Measurements from ENCODE around the gene COG5. TPM values are rescaled to one million over a fixed set of nuclear protein-coding genes. Genes with fewer than 3 reads are reported as not detected.

COG5 gene
- total RNA-seq, 4 donors from 2014 or later, result 34.8 to 74.1 (median 41.2) TPM

- TF ChIP-seq, protein P1, sequence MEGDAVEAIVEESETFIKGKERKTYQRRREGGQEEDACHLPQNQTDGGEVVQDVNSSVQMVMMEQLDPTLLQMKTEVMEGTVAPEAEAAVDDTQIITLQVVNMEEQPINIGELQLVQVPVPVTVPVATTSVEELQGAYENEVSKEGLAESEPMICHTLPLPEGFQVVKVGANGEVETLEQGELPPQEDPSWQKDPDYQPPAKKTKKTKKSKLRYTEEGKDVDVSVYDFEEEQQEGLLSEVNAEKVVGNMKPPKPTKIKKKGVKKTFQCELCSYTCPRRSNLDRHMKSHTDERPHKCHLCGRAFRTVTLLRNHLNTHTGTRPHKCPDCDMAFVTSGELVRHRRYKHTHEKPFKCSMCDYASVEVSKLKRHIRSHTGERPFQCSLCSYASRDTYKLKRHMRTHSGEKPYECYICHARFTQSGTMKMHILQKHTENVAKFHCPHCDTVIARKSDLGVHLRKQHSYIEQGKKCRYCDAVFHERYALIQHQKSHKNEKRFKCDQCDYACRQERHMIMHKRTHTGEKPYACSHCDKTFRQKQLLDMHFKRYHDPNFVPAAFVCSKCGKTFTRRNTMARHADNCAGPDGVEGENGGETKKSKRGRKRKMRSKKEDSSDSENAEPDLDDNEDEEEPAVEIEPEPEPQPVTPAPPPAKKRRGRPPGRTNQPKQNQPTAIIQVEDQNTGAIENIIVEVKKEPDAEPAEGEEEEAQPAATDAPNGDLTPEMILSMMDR (IDR thresholded peaks at IDR 0.05), result no peak
- no peak for ATAC-seq (ENCODE audit: low FRiP score)
Measured at GRCh38 chr7:107592361-107593024, 28.8 kb upstream of the COG5 start.

DNA sequence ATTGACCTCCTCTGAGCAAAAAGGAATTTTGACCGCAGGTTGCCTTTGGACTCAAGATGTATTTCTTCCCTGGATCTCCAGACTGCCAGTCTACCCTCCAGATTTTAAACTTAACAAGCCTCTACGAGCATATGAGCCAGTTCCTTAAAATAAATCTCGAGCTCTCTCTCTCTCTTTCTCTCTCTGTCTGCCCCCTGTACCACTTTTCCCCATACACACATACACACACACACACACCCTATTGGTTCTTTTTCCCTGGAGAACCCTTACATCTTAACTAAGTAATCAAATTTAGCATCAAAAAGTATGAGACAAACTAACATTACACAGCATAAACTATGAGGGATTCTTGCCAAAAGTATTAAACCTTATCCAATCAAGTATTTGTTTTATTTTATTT is 27.7 kb upstream of the COG5 start:
- no peak for DNase-seq (ENCODE audit: low spot score)
- ATAC-seq (ENCODE audit: low FRiP score), result no peak
- TF ChIP-seq, protein P1 (IDR thresholded peaks at IDR 0.05), result no peak

More at GRCh38 chr7:107592361-107593024, 28.8 kb upstream of the COG5 start:
- DNase-seq (ENCODE audit: low spot score), result no peak

DNA sequence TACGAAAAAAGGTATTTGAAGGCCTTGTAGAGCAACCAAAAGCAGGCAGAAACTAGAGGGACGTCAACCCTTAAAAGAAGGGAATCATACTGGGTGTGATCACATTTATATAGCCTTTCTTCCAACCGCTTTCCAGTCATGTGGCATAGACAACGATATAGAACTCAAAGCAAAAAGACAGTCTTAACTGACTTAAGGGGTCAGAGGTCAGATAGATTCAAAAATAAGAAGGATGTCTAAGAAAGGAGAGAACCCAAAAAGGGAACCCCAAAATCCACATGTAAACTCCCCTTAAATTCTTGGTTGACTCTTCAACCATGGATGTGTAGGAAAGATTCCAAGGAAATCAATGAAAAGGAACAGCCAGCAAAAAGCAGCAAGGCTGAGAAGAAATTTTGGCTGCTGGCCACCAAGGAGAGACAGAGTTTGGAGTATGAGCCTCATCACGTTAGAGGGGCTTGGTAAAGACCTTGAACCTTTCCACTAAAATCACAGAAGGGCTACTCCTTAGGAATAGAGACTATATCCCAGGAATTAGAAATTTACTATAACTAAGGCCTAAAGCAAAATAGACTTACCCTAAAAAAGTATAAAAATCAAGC is 24.9 kb upstream of the COG5 start:
- TF ChIP-seq, protein P1 (IDR thresholded peaks at IDR 0.05), result no peak
- ATAC-seq (ENCODE audit: low FRiP score) (no peak), DNase-seq (ENCODE audit: low spot score) (no peak)

DNA sequence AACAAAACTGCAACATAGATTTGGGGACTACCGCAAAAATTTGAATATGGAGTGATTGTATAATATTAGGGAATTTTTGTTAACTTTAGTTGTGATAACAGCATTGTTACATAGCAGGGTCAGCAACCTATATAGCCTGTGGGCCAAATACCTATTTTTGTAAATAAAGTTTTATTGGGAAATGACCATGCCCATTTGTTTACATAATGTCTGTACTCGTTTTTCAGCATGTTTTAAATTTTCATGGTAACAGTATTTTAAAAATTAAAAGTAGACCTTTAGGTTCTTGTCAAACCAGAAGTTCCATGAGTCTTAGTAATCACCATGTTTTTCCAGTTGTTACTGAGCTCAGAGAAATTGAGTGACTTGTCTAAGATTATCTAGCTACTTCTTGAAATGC is 21.0 kb upstream of the COG5 start:
- no peak for ATAC-seq (ENCODE audit: low FRiP score)
- DNase-seq (ENCODE audit: low spot score), result no peak
- TF ChIP-seq, protein P1 (IDR thresholded peaks at IDR 0.05), result no peak

DNA sequence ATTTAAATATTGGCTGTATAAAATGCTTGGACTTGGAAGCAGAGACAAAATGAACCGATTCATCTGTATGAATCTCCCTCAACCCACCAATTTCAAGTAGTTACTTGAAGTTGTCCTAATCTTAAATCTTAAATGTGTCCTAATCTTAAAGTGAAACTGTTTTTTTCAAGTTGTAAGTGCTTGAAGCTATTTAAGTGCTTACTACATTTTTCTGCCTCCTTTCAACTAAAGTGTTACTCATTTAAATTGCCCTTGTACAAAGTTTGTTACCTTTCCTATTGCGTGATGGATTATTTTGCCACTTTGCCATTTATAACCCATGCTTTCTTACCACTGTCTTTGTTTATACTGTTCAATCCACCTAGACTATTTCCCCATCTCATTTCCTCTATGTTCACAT is 19.2 kb upstream of the COG5 start:
- TF ChIP-seq, protein P1 (IDR thresholded peaks at IDR 0.05), result no peak
- DNase-seq (ENCODE audit: low spot score), result no peak
- no peak for ATAC-seq (ENCODE audit: low FRiP score)

DNA sequence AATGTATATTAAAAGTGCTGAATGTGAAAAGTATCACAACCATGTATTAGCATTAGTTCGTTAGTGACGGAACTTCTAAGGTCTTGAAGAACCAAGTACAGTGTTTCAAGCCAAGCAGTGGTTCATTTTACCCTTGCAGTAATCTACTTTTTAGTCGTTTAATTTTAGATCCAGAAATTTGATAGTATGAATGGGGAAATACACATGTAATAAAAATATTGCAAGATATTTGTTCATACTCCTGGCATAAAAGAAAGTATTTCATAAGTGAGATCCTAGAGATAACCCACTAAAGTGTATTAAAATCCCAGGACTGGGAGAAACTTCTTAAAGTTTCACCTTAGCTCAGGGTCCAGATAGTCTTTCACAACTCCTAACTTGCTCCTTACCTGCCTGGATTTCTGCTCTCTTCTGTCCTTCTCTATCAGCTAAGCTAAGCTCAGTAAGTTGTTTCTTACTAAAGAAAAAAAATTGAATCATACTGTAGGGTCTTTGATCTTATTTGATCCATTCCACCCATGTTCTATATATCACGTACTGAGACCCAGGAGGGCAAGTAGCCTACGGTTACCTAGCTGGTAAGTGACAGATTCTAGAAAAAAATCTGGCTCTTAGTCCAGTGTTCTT is 17.8 kb upstream of the COG5 start:
- ATAC-seq (ENCODE audit: low FRiP score) (no peak), DNase-seq (ENCODE audit: low spot score) (no peak)
- TF ChIP-seq, protein P1 (IDR thresholded peaks at IDR 0.05), result no peak
